HepG2 (cell line): Measurements from ENCODE around the gene HOXD8. TPM values are rescaled to one million over a fixed set of nuclear protein-coding genes. Genes with fewer than 3 reads are reported as not detected.

Source experiments
- ATAC-seq: fragments of 200-7000 bp; cut with Tn5 transposase; 3 replicates; pipeline ENCODE4 v1.9.1; 2020; ENCODE audit warnings: mild to moderate bottlenecking, moderate library complexity
- BruUV-seq: library from RNA; stranded (reverse); fragments of 400-500 nt; replicated peaks from 2 replicates; lab custom pipeline; 2021; lab: Mats Ljungman, UMichigan
- CTCF ChIA-PET: fragments of 300-600 bp; formaldehyde crosslinking; extraction: SDS; loops from one replicate; lab custom pipeline; 2021; ENCODE audit warnings: low total read pairs, inconsistent platforms, low intra/inter-chr PET ratio; lab: Yijun Ruan, JAX
- POLR2A ChIA-PET: fragments of 350-600 bp; sonication (Branson Sonifier 250); formaldehyde crosslinking; loops from one replicate; lab custom pipeline; 2020; ENCODE audit warnings: antibody characterized with exemption, inconsistent platforms; lab: Yijun Ruan, JAX
- DNase-seq: peaks from one replicate; pipeline ENCODE4 v3.0.0-alpha.2; 2015; ENCODE audit warnings: low spot score
- FAIRE-seq: peaks from 3 replicates; lab custom pipeline; 2011; peaks lifted over from hg19 to GRCh38; lab: Jason Lieb, UNC
- H2AFZ ChIP-seq: one replicate; pipeline ENCODE4 v1.6.1; 2011; ENCODE audit warnings: low read length, inconsistent platforms
- H3K27ac ChIP-seq: fragments of 300-600 bp; 3 replicates; pipeline ENCODE4 v1.8.0; 2011; ENCODE audit warnings: mixed run types, mild to moderate bottlenecking, mixed read lengths, low read length, inconsistent platforms; ENCODE audit not compliant: insufficient read depth; ENCODE audit errors: extremely low read length
- H3K27me3 ChIP-seq, 2 experiments: fragments of 200-600 bp in 1 of 2; 2 replicates in 1 of 2; 3 replicates in 1 of 2; pipeline versions ENCODE4 v1.6.0 to v1.8.0; 2011; ENCODE audit warnings: low read length in 2 of 2, mild to moderate bottlenecking in 2 of 2, moderate library complexity in 2 of 2, inconsistent platforms in 1 of 2; ENCODE audit not compliant: insufficient read depth in 2 of 2, control insufficient read depth in 1 of 2
- H3K36me3 ChIP-seq, 2 experiments: fragments of 200-600 bp in 1 of 2; replicated peaks in 1 of 2; 2 replicates in 1 of 2; 3 replicates in 1 of 2; pipeline versions ENCODE4 v1.5.1 to v1.8.0; 2011; ENCODE audit warnings: low read length in 2 of 2, inconsistent platforms in 1 of 2; ENCODE audit not compliant: insufficient read depth in 2 of 2, control insufficient read depth in 1 of 2
- H3K4me1 ChIP-seq: 2 replicates; pipeline ENCODE4 v1.5.1; 2012; ENCODE audit warnings: low read length, inconsistent platforms; ENCODE audit not compliant: insufficient read depth
- H3K4me2 ChIP-seq: 2 replicates; pipeline ENCODE4 v1.6.0; 2011; ENCODE audit warnings: low read depth, low read length, inconsistent platforms
- H3K4me3 ChIP-seq, 3 experiments: fragments of 200-600 bp in 1 of 3; sonication (generic), shearing (Covaris generic) in 1 of 3; replicated peaks in 1 of 3; 2 replicates each; pipeline ENCODE4 v1.5.1; 2011 to 2016; ENCODE audit warnings: low read length in 3 of 3, inconsistent platforms in 2 of 3, low read depth in 2 of 3, mild to moderate bottlenecking in 2 of 3, control low read depth in 1 of 3, mixed read lengths in 1 of 3; ENCODE audit not compliant: insufficient read depth in 1 of 3
- H3K79me2 ChIP-seq: one replicate; pipeline ENCODE4 v1.6.1; 2011; ENCODE audit warnings: low read length, inconsistent platforms; ENCODE audit not compliant: insufficient read depth
- H3K9ac ChIP-seq: 2 replicates; pipeline ENCODE4 v1.6.0; 2011; ENCODE audit warnings: mild to moderate bottlenecking, low read depth, low read length, inconsistent platforms; ENCODE audit not compliant: insufficient read depth
- H3K9me3 ChIP-seq: 2 replicates; pipeline ENCODE4 v1.5.1; 2012; ENCODE audit warnings: mild to moderate bottlenecking, low read length
- H4K20me1 ChIP-seq: 2 replicates; pipeline ENCODE4 v1.6.0; 2011; ENCODE audit warnings: inconsistent platforms, mild to moderate bottlenecking, low read length, moderate library complexity; ENCODE audit not compliant: insufficient read depth
- CREBL2 ChIP-seq: sonication (generic); formaldehyde crosslinking; IDR thresholded peaks from 2 replicates; pipeline ENCODE4 v1.8.1; 2023; ENCODE audit warnings: missing genetic modification reagents, mild to moderate bottlenecking, borderline replicate concordance
- HNRNPL ChIP-seq: fragments of 200-400 bp; formaldehyde crosslinking; IDR thresholded peaks from 2 replicates; pipeline ENCODE4 v1.6.1; 2017; ENCODE audit warnings: mild to moderate bottlenecking, low read depth, low read length
- IRX3 ChIP-seq: sonication (generic); formaldehyde crosslinking; IDR thresholded peaks from 2 replicates; pipeline ENCODE4 v1.8.1; 2023; ENCODE audit warnings: mild to moderate bottlenecking, low read depth, missing genetic modification reagents, borderline replicate concordance
- SP4 ChIP-seq: sonication (generic); formaldehyde crosslinking; IDR thresholded peaks from 2 replicates; pipeline ENCODE4 v1.8.1; 2023; ENCODE audit warnings: mild to moderate bottlenecking, missing genetic modification reagents
- ZNF354B ChIP-seq: sonication (generic); formaldehyde crosslinking; IDR thresholded peaks from 2 replicates; pipeline ENCODE4 v1.8.0; 2022; ENCODE audit warnings: mild to moderate bottlenecking, missing genetic modification reagents
- ZNF687 ChIP-seq: sonication (generic); formaldehyde crosslinking; IDR thresholded peaks from 2 replicates; pipeline ENCODE4 v1.5.1; 2020; ENCODE audit warnings: mild to moderate bottlenecking, missing genetic modification reagents, moderate library complexity
- WGBS: methylation state at CpG from one replicate; pipeline ENCODE4 v1.1.6; 2017; ENCODE audit warnings: low lambda C conversion rate; 5-methylcytosine and 5-hydroxymethylcytosine counted together
- in situ Hi-C: cut with HindIII; loops from 2 replicates; pipeline ENCODE4 v1.10.0; 2017; ENCODE audit warnings: low pct_unique_long_range_greater_than_20kb; ENCODE audit not compliant: extremely low pct_ligation_motif_present
- intact Hi-C: fragments of 100-400 bp; cut with micrococcal nuclease; formaldehyde crosslinking; loops from one replicate; pipeline ENCODE4 v1.10.0; 2022; ENCODE audit not compliant: unreplicated experiment
- polyA plus RNA-seq, 8 experiments: library from polyadenylated mRNA; depleted of rRNA in 3 of 8; stranded (reverse) in 7 of 8; unstranded in 1 of 8; fragments of >200 nt; fragmentation: Illumina TruSeq in 4 of 8; extraction: Trizol in 4 of 8; gene quantifications; 2 replicates each; pipeline versions ENCODE4 v1.2.1 to v1.2.3, GENCODE V29; 2011 to 2016; ENCODE audit warnings: low read depth in 4 of 8, missing spikeins in 1 of 8, mixed read lengths in 1 of 8; ENCODE audit not compliant: insufficient read depth in 1 of 8
- total RNA-seq, 5 experiments: library from RNA; depleted of rRNA; stranded (reverse); fragments of >200 nt; fragmentation: Illumina TruSeq; extraction: Trizol; gene quantifications; 2 replicates each; pipeline ENCODE4 v1.2.3, GENCODE V29; 2016; ENCODE audit warnings: low read depth in 1 of 5

Gene HOXD8
- total and polyA plus RNA-seq, 2 of the 13 experiments (the other 11 are each of a cell fraction or from before 2014, with no cell fraction given), result not detected

- H3K27ac ChIP-seq, result no peak overlapping the region
- no TSS peak for BruUV-seq
- H3K79me2 ChIP-seq, result no peaks in the 10 kb centered on the region
- peaks cover 25% of the 10 kb centered on the region for H3K4me1 ChIP-seq
- 14% methylated on average over 8 of the region's 14 CpGs for WGBS
- intact Hi-C loops (no loop called here), in situ Hi-C loops (no loop called here)
- no peaks in the 10 kb centered on the region for H3K36me3 ChIP-seq
- H3K9ac ChIP-seq, result no peak overlapping the region
- H2AFZ ChIP-seq, result no peak overlapping the region
- H4K20me1 ChIP-seq, result no peaks in the 10 kb centered on the region
- no peak for DNase-seq
- no peak overlapping the region for H3K4me2 ChIP-seq
- ATAC-seq, result no peak
- no peaks in the 10 kb centered on the region for H3K9me3 ChIP-seq
- no peak for FAIRE-seq
- H3K27me3 ChIP-seq, result peaks cover 20 to 92% of the 10 kb centered on the region in 2 experiments
- TF ChIP-seq ZNF354B (CRISPR knock-in tag) (no peak), ZNF687 (CRISPR knock-in tag) (0 out of 2 replicates have a peak, but pooled peaks have one; percentile 6), SP4 (CRISPR knock-in tag) (no peak), CREBL2 (no peak), HNRNPL (0 out of 2 replicates have a peak, but pooled peaks have one; percentile 53), IRX3 (no peak)
- POLR2A ChIA-PET, result no interaction called here
- no peak overlapping the region for H3K4me3 ChIP-seq
- CTCF ChIA-PET, result no interaction called here
Measured at GRCh38 chr2:176150584-176151441, 21.3 kb downstream of the HOXD8 start.
